ENCODE measurements around the gene IL1RAPL1.

Gene IL1RAPL1

GRCh38 chrX:29535212-29536162, 948.2 kb downstream of the IL1RAPL1 start:
- DNase-seq (ENCODE audit: low spot score): no peak

- no peak for DNase-seq (ENCODE audit: low spot score)
These were observed 953.8 kb downstream of the IL1RAPL1 start for GRCh38 chrX:29541038-29541437.

GRCh38 chrX:29542152-29542551, 954.9 kb downstream of the IL1RAPL1 start:
- no peak for DNase-seq (ENCODE audit: low spot score)

- DNase-seq (ENCODE audit: low spot score): no peak
These were observed 958.6 kb downstream of the IL1RAPL1 start for GRCh38 chrX:29545878-29546277.

- no peak for DNase-seq (ENCODE audit: low spot score)
These were observed 960.6 kb downstream of the IL1RAPL1 start for GRCh38 chrX:29547877-29548276.

GRCh38 chrX:29553542-29553941, 966.3 kb downstream of the IL1RAPL1 start:
- no peak for DNase-seq (ENCODE audit: low spot score)

- no peak for DNase-seq (ENCODE audit: low spot score)
These were observed 968.3 kb downstream of the IL1RAPL1 start for GRCh38 chrX:29555465-29556091.

GRCh38 chrX:29560065-29560464, 972.8 kb downstream of the IL1RAPL1 start:
- no peak for DNase-seq (ENCODE audit: low spot score)

GRCh38 chrX:29561417-29561816, 974.2 kb downstream of the IL1RAPL1 start:
- DNase-seq (ENCODE audit: low spot score): no peak

- no peak for DNase-seq (ENCODE audit: low spot score)
These were observed 993.3 kb downstream of the IL1RAPL1 start for GRCh38 chrX:29580560-29580959.

GRCh38 chrX:29581223-29581622, 994.0 kb downstream of the IL1RAPL1 start:
- DNase-seq (ENCODE audit: low spot score): no peak

- no peak for DNase-seq (ENCODE audit: low spot score)
These were observed 999.9 kb downstream of the IL1RAPL1 start for GRCh38 chrX:29587107-29587506.

GRCh38 chrX:29590921-29591320, 1003.7 kb downstream of the IL1RAPL1 start:
- DNase-seq (ENCODE audit: low spot score): no peak

- DNase-seq (ENCODE audit: low spot score): no peak
These were observed 1017.1 kb downstream of the IL1RAPL1 start for GRCh38 chrX:29604381-29604780.

- DNase-seq (ENCODE audit: low spot score): no peak
These were observed 1030.0 kb downstream of the IL1RAPL1 start for GRCh38 chrX:29617276-29617675.

GRCh38 chrX:29617725-29618124, 1030.5 kb downstream of the IL1RAPL1 start:
- no peak for DNase-seq (ENCODE audit: low spot score)

GRCh38 chrX:29627833-29628232, 1040.6 kb downstream of the IL1RAPL1 start:
- no peak for DNase-seq (ENCODE audit: low spot score)

GRCh38 chrX:29634516-29634915, 1047.3 kb downstream of the IL1RAPL1 start:
- no peak for DNase-seq (ENCODE audit: low spot score)

GRCh38 chrX:29636331-29636730, 1049.1 kb downstream of the IL1RAPL1 start:
- no peak for DNase-seq (ENCODE audit: low spot score)

GRCh38 chrX:29640106-29640505, 1052.9 kb downstream of the IL1RAPL1 start:
- DNase-seq (ENCODE audit: low spot score): no peak

- no peak for DNase-seq (ENCODE audit: low spot score)
These were observed 1054.2 kb downstream of the IL1RAPL1 start for GRCh38 chrX:29641461-29641860.

- DNase-seq (ENCODE audit: low spot score): no peak
These were observed 1055.9 kb downstream of the IL1RAPL1 start for GRCh38 chrX:29643181-29643580.

GRCh38 chrX:29648161-29648560, 1060.9 kb downstream of the IL1RAPL1 start:
- no peak for DNase-seq (ENCODE audit: low spot score)

All from HuH-7 (cell line).